HepG2 (cell line): ENCODE results near the gene LHFPL2.

Source experiments
- ATF1 ChIP-seq: IDR thresholded peaks from 2 replicates; pipeline ENCODE4 v1.6.1; 2016; ENCODE audit warnings: mild to moderate bottlenecking, control low read depth
- ESRRA ChIP-seq: sonication (generic); formaldehyde crosslinking; IDR thresholded peaks from 2 replicates; pipeline ENCODE4 v1.5.1; 2020; ENCODE audit warnings: mild to moderate bottlenecking, low read depth, missing genetic modification reagents
- FOXJ3 ChIP-seq: sonication (generic); formaldehyde crosslinking; IDR thresholded peaks from 2 replicates; pipeline ENCODE4 v1.4.0; 2020; ENCODE audit warnings: missing genetic modification reagents, mild to moderate bottlenecking, borderline replicate concordance
- HDAC2 ChIP-seq: sonication (generic); formaldehyde crosslinking; IDR thresholded peaks from 2 replicates; pipeline ENCODE4 v1.4.0; 2020; ENCODE audit warnings: missing genetic modification reagents
- REPIN1 ChIP-seq: sonication (generic); formaldehyde crosslinking; IDR thresholded peaks from 2 replicates; pipeline ENCODE4 v1.8.0; 2022; ENCODE audit warnings: missing genetic modification reagents, low read depth, mild to moderate bottlenecking, borderline replicate concordance
- ZNF34 ChIP-seq: sonication (generic); formaldehyde crosslinking; IDR thresholded peaks from 2 replicates; pipeline ENCODE4 v1.4.0; 2020; ENCODE audit warnings: mild to moderate bottlenecking, missing genetic modification reagents, borderline replicate concordance
- TF ChIP-seq, protein P1 (sequence below): sonication (generic); formaldehyde crosslinking; IDR thresholded peaks from 2 replicates; pipeline ENCODE4 v1.4.0; 2020; ENCODE audit warnings: missing genetic modification reagents, borderline replicate concordance
- TF ChIP-seq, protein P2 (sequence below): sonication (generic); formaldehyde crosslinking; conservative IDR thresholded peaks from 2 replicates; pipeline ENCODE4 v1.4.0; 2020; ENCODE audit warnings: mild to moderate bottlenecking, missing genetic modification reagents, moderate library complexity
- TF ChIP-seq, protein P3 (sequence below): sonication (generic); formaldehyde crosslinking; IDR thresholded peaks from 2 replicates; pipeline ENCODE4 v1.5.0; 2020; ENCODE audit warnings: mild to moderate bottlenecking, missing genetic modification reagents, moderate library complexity

DNA sequence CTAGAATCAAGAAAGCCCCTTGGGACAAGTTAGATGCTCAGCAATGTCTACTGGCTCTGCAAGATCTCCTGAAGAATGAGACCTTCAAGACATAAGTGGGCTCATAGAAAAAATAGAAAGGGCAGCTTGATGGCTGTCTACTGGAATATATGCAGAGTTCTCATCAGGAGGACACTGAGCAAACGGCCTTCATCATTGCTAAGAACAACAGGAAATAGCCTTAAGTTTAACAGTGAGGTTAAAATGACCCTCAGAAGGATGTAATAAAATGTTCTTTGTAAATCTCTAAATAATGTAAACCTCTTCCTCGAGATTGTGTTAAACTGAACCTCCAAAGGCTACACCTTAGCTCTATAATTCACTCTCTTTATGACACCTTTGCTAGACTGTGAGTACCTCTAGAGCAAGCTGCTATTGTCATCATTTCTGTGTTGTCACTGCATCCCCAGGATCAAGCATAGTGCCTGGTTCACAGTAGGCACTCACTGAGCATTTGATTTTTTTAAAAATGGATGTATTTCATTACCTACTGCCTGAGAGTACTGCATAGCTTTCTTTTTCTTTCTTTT, 22.2 kb upstream of the LHFPL2 start:
- TF ChIP-seq, protein P1, sequence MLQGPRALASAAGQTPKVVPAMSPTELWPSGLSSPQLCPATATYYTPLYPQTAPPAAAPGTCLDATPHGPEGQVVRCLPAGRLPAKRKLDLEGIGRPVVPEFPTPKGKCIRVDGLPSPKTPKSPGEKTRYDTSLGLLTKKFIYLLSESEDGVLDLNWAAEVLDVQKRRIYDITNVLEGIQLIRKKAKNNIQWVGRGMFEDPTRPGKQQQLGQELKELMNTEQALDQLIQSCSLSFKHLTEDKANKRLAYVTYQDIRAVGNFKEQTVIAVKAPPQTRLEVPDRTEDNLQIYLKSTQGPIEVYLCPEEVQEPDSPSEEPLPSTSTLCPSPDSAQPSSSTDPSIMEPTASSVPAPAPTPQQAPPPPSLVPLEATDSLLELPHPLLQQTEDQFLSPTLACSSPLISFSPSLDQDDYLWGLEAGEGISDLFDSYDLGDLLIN, result no peak
- TF ChIP-seq ATF1 (CRISPR knock-in tag), result no peak
- TF ChIP-seq, protein P2, sequence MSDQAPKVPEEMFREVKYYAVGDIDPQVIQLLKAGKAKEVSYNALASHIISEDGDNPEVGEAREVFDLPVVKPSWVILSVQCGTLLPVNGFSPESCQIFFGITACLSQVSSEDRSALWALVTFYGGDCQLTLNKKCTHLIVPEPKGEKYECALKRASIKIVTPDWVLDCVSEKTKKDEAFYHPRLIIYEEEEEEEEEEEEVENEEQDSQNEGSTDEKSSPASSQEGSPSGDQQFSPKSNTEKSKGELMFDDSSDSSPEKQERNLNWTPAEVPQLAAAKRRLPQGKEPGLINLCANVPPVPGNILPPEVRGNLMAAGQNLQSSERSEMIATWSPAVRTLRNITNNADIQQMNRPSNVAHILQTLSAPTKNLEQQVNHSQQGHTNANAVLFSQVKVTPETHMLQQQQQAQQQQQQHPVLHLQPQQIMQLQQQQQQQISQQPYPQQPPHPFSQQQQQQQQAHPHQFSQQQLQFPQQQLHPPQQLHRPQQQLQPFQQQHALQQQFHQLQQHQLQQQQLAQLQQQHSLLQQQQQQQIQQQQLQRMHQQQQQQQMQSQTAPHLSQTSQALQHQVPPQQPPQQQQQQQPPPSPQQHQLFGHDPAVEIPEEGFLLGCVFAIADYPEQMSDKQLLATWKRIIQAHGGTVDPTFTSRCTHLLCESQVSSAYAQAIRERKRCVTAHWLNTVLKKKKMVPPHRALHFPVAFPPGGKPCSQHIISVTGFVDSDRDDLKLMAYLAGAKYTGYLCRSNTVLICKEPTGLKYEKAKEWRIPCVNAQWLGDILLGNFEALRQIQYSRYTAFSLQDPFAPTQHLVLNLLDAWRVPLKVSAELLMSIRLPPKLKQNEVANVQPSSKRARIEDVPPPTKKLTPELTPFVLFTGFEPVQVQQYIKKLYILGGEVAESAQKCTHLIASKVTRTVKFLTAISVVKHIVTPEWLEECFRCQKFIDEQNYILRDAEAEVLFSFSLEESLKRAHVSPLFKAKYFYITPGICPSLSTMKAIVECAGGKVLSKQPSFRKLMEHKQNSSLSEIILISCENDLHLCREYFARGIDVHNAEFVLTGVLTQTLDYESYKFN, result no peak
- TF ChIP-seq HDAC2, result no peak
- TF ChIP-seq, protein P3, sequence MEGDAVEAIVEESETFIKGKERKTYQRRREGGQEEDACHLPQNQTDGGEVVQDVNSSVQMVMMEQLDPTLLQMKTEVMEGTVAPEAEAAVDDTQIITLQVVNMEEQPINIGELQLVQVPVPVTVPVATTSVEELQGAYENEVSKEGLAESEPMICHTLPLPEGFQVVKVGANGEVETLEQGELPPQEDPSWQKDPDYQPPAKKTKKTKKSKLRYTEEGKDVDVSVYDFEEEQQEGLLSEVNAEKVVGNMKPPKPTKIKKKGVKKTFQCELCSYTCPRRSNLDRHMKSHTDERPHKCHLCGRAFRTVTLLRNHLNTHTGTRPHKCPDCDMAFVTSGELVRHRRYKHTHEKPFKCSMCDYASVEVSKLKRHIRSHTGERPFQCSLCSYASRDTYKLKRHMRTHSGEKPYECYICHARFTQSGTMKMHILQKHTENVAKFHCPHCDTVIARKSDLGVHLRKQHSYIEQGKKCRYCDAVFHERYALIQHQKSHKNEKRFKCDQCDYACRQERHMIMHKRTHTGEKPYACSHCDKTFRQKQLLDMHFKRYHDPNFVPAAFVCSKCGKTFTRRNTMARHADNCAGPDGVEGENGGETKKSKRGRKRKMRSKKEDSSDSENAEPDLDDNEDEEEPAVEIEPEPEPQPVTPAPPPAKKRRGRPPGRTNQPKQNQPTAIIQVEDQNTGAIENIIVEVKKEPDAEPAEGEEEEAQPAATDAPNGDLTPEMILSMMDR (CRISPR knock-in tag), result no peak
- no peak for TF ChIP-seq ESRRA (CRISPR knock-in tag)
- TF ChIP-seq REPIN1 (CRISPR knock-in tag), result no peak
- no peak for TF ChIP-seq ZNF34 (CRISPR knock-in tag)
- TF ChIP-seq FOXJ3 (CRISPR knock-in tag), result no peak
